SK-N-SH treated with all-trans-retinoic acid at 6 μM for 48 hours (cell line): ENCODE results near the gene TFB2M.

Experiments used
- ARNTL ChIP-seq: fragments of 450-650 bp; formaldehyde crosslinking; IDR thresholded peaks from 2 replicates; pipeline ENCODE4 v1.5.0; 2020; ENCODE audit warnings: low read depth, mild to moderate bottlenecking, moderate library complexity, borderline replicate concordance
- BACH2 ChIP-seq: fragments of 250-450 bp; sonication (Bioruptor Pico); IDR thresholded peaks from 2 replicates; pipeline ENCODE4 v1.9.0; 2021; ENCODE audit warnings: mild to moderate bottlenecking, borderline replicate concordance
- CREB5 ChIP-seq: fragments of 250-450 bp; sonication (Bioruptor Pico); IDR thresholded peaks from 2 replicates; pipeline ENCODE4 v1.5.1; 2020; ENCODE audit warnings: low read depth, mild to moderate bottlenecking, moderate library complexity
- CSRNP3 ChIP-seq: fragments of 250-450 bp; sonication (Bioruptor Pico); IDR thresholded peaks from 2 replicates; pipeline ENCODE4 v1.5.1; 2021; ENCODE audit warnings: mild to moderate bottlenecking, moderate library complexity
- GLIS3 ChIP-seq: fragments of 250-450 bp; sonication (Bioruptor Pico); IDR thresholded peaks from 2 replicates; pipeline ENCODE4 v1.5.0; 2020; ENCODE audit warnings: mild to moderate bottlenecking, moderate library complexity
- OSR1 ChIP-seq: fragments of 250-450 bp; sonication (Bioruptor Pico); IDR thresholded peaks from 2 replicates; pipeline ENCODE4 v1.8.0; 2022; ENCODE audit warnings: moderate library complexity, mild to moderate bottlenecking, inconsistent platforms
- PATZ1 ChIP-seq: fragments of 250-450 bp; sonication (Bioruptor Pico); IDR thresholded peaks from 2 replicates; pipeline ENCODE4 v1.8.0; 2020; ENCODE audit warnings: mild to moderate bottlenecking, moderate library complexity, borderline replicate concordance
- PPARA ChIP-seq: fragments of 250-450 bp; sonication (Bioruptor Pico); IDR thresholded peaks from 2 replicates; pipeline ENCODE4 v1.5.0; 2020; ENCODE audit warnings: mild to moderate bottlenecking, borderline replicate concordance
- TOX ChIP-seq: fragments of 250-450 bp; sonication (Bioruptor Pico); IDR thresholded peaks from 2 replicates; pipeline ENCODE4 v1.8.0; 2021; ENCODE audit warnings: mild to moderate bottlenecking, moderate library complexity, borderline replicate concordance
- TSHZ2 ChIP-seq: fragments of 250-450 bp; sonication (Bioruptor Pico); IDR thresholded peaks from 2 replicates; pipeline ENCODE4 v1.5.0; 2020; ENCODE audit warnings: mild to moderate bottlenecking, moderate library complexity
- ZFP3 ChIP-seq: fragments of 250-450 bp; sonication (Bioruptor Pico); IDR thresholded peaks from 2 replicates; pipeline ENCODE4 v1.5.0; 2020; ENCODE audit warnings: mild to moderate bottlenecking, moderate library complexity
- ZFP30 ChIP-seq: fragments of 450-650 bp; formaldehyde crosslinking; IDR thresholded peaks from 2 replicates; pipeline ENCODE4 v1.5.0; 2022; ENCODE audit warnings: mild to moderate bottlenecking, moderate library complexity
- ZNF565 ChIP-seq: fragments of 450-650 bp; formaldehyde crosslinking; conservative IDR thresholded peaks from 2 replicates; pipeline ENCODE4 v1.5.0; 2020; ENCODE audit warnings: low read depth, mild to moderate bottlenecking, moderate library complexity
- ZNF70 ChIP-seq: fragments of 450-650 bp; formaldehyde crosslinking; IDR thresholded peaks from 2 replicates; pipeline ENCODE4 v1.5.0; 2020; ENCODE audit warnings: mild to moderate bottlenecking, moderate library complexity

GRCh38 chr1:246528933-246529731 is 36.9 kb downstream of the TFB2M start:
- TF ChIP-seq CREB5 (CRISPR knock-in tag) (no peak), PPARA (no peak), ZNF70 (CRISPR knock-in tag) (no peak), OSR1 (CRISPR knock-in tag) (no peak), GLIS3 (CRISPR knock-in tag) (no peak), PATZ1 (no peak), ZNF565 (CRISPR knock-in tag) (no peak), ZFP30 (CRISPR knock-in tag) (no peak), ARNTL (CRISPR knock-in tag) (no peak), BACH2 (CRISPR knock-in tag) (no peak), TOX (no peak), ZFP3 (no peak), CSRNP3 (CRISPR knock-in tag) (no peak), TSHZ2 (CRISPR knock-in tag) (no peak)
